ENCODE results near the gene USP3.

The USP3 gene

GRCh38 chr15:63559753-63560152 lies 55.4 kb downstream of the USP3 start:
- H3K79me2 ChIP-seq (ENCODE audit: insufficient read depth, low read length), result no peaks in the 10 kb centered on the region
- no peaks in the 10 kb centered on the region for H3K27me3 ChIP-seq (ENCODE audit: low read length)
- H3K4me3 ChIP-seq (ENCODE audit: insufficient read depth, low read length, poor library complexity, severe bottlenecking), result no peak overlapping the region
- no peaks in the 10 kb centered on the region for H3K9me2 ChIP-seq (replicated peaks; ENCODE audit: insufficient read depth, low read length)
- H3F3A ChIP-seq (ENCODE audit: insufficient read depth), result no peaks in the 10 kb centered on the region
- H3K9ac ChIP-seq (ENCODE audit: low read length), result no peak overlapping the region
- H4K20me1 ChIP-seq (ENCODE audit: low read depth, low read length), result no peaks in the 10 kb centered on the region
- no peak for TF ChIP-seq EZH2phosphoT487 (conservative IDR thresholded peaks at IDR 0.05; ENCODE audit: low read length)
- TF ChIP-seq, protein P1, sequence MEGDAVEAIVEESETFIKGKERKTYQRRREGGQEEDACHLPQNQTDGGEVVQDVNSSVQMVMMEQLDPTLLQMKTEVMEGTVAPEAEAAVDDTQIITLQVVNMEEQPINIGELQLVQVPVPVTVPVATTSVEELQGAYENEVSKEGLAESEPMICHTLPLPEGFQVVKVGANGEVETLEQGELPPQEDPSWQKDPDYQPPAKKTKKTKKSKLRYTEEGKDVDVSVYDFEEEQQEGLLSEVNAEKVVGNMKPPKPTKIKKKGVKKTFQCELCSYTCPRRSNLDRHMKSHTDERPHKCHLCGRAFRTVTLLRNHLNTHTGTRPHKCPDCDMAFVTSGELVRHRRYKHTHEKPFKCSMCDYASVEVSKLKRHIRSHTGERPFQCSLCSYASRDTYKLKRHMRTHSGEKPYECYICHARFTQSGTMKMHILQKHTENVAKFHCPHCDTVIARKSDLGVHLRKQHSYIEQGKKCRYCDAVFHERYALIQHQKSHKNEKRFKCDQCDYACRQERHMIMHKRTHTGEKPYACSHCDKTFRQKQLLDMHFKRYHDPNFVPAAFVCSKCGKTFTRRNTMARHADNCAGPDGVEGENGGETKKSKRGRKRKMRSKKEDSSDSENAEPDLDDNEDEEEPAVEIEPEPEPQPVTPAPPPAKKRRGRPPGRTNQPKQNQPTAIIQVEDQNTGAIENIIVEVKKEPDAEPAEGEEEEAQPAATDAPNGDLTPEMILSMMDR (IDR thresholded peaks at IDR 0.05; ENCODE audit: insufficient read depth, low read length, poor library complexity, severe bottlenecking), result no peak
- H2AFZ ChIP-seq (ENCODE audit: low read depth, low read length, severe bottlenecking), result no peak overlapping the region
- H3K27ac ChIP-seq (ENCODE audit: low read depth, low read length), result no peak overlapping the region
- H3K4me2 ChIP-seq (ENCODE audit: low read depth, low read length, poor library complexity, severe bottlenecking), result no peak overlapping the region
- H3K9me3 ChIP-seq (ENCODE audit: insufficient read depth, low read length), result no peaks in the 10 kb centered on the region
- no peaks in the 10 kb centered on the region; the same call in 1 of the 2 replicates for H3K36me3 ChIP-seq (ENCODE audit: low read length)

DNA sequence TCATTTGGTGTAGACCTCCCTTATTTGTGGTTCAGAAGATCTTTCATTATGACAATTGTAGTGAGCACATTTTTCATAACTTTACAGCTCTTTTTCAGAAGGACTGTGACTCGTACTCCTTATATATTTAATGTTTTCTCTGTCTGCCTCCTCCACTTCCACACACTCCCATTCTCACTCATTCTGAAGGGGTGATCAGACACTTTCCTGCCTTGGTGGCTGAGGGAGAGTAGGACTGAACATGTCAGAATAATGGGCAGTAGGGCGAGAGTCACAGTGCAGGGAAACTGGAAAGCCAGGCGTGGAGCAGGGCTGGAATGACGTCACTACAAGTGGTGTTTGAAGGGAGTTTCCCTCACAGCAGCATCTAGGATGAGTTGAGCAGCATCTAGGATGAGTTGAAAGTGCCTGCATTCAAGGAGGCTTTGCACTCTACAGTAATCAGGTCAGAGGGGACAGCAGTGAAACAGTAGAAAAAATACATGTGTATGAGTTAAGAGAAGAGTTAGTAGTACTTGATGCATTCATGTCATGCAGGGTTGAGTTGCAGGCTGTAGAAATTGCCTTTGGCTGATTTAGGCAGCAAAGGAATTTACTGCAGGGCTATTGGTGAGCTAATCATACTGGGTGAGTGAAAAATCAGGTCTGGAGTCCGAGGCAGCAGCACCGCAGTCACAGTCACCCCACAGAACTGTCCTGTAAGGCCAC lies 56.5 kb downstream of the USP3 start:
- Histone ChIP-seq H3K9me2 (replicated peaks; ENCODE audit: insufficient read depth, low read length) (no peaks in the 10 kb centered on the region), H3F3A (ENCODE audit: insufficient read depth) (peaks cover 6% of the 10 kb centered on the region; the same call in 1 of the 2 replicates), H3K27me3 (ENCODE audit: low read length) (no peaks in the 10 kb centered on the region), H4K20me1 (ENCODE audit: low read depth, low read length) (no peaks in the 10 kb centered on the region), H3K9me3 (ENCODE audit: insufficient read depth, low read length) (no peaks in the 10 kb centered on the region), H3K36me3 (ENCODE audit: low read length) (peaks cover 6% of the 10 kb centered on the region; the same call in 1 of the 2 replicates), H2AFZ (ENCODE audit: low read depth, low read length, severe bottlenecking) (no peak overlapping the region), H3K27ac (ENCODE audit: low read depth, low read length) (no peak overlapping the region), H3K79me2 (ENCODE audit: insufficient read depth, low read length) (no peaks in the 10 kb centered on the region), H3K9ac (ENCODE audit: low read length) (no peak overlapping the region), H3K4me2 (ENCODE audit: low read depth, low read length, poor library complexity, severe bottlenecking) (no peak overlapping the region), H3K4me3 (ENCODE audit: insufficient read depth, low read length, poor library complexity, severe bottlenecking) (no peak overlapping the region)
- TF ChIP-seq, protein P1 (IDR thresholded peaks at IDR 0.05; ENCODE audit: insufficient read depth, low read length, poor library complexity, severe bottlenecking), result no peak
- TF ChIP-seq EZH2phosphoT487 (conservative IDR thresholded peaks at IDR 0.05; ENCODE audit: low read length), result no peak

DNA sequence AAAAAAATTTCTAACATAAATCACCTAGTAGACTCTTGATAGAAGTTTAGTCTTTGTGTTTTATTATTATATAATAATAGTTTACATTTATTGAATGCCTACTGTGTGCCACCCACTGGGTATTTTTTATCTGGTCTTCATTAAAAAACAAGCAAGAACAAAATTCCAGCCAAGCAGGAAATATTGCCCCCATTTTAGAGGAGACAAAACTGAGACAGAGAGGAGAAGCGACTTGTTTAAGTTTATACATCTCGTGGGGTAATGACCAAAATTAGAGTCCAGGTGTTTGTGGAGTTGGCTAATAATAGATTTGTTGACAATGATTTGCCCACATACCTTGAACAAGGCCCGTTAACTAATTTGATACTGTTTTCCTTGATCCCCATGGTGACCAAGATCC lies 59.7 kb downstream of the USP3 start:
- H3K9ac ChIP-seq (ENCODE audit: low read length), result no peak overlapping the region
- H3K27me3 ChIP-seq (ENCODE audit: low read length), result no peaks in the 10 kb centered on the region
- H3K9me2 ChIP-seq (replicated peaks; ENCODE audit: insufficient read depth, low read length), result no peaks in the 10 kb centered on the region
- no peak overlapping the region for H2AFZ ChIP-seq (ENCODE audit: low read depth, low read length, severe bottlenecking)
- TF ChIP-seq, protein P1 (IDR thresholded peaks at IDR 0.05; ENCODE audit: insufficient read depth, low read length, poor library complexity, severe bottlenecking), result no peak
- no peak for TF ChIP-seq EZH2phosphoT487 (conservative IDR thresholded peaks at IDR 0.05; ENCODE audit: low read length)
- no peak overlapping the region for H3K27ac ChIP-seq (ENCODE audit: low read depth, low read length)
- no peak overlapping the region for H3K4me2 ChIP-seq (ENCODE audit: low read depth, low read length, poor library complexity, severe bottlenecking)
- H3F3A ChIP-seq (ENCODE audit: insufficient read depth), result peaks cover 6% of the 10 kb centered on the region; the same call in 1 of the 2 replicates
- no peaks in the 10 kb centered on the region for H4K20me1 ChIP-seq (ENCODE audit: low read depth, low read length)
- no peaks in the 10 kb centered on the region for H3K79me2 ChIP-seq (ENCODE audit: insufficient read depth, low read length)
- H3K4me3 ChIP-seq (ENCODE audit: insufficient read depth, low read length, poor library complexity, severe bottlenecking), result no peak overlapping the region
- no peaks in the 10 kb centered on the region for H3K9me3 ChIP-seq (ENCODE audit: insufficient read depth, low read length)
- peaks cover 11% of the 10 kb centered on the region; the same call in 1 of the 2 replicates for H3K36me3 ChIP-seq (ENCODE audit: low read length)
